ENCODE measurements around the gene PPP2R5E.

DNA sequence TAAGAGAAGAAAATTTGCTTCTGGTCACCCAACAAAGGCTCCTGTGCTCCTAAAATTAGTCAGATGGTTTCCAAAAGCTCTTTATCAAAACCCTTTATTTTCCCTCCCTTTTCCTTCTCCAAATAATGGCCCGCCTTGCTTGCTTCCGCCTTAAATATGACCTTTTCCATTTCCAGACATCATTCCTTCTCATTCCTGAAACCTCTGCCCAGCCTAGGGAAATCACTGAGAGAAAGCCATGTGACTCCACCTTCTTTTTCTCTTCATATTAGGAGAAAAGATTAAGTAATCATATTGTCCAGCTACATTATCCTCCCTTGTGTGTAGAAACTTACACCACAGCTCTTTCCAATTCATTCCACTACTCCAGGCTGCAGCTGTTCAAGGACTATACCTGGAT, 148.7 kb downstream of the PPP2R5E start:
- TF ChIP-seq POLR2A (IDR thresholded peaks at IDR 0.05; ENCODE audit: low read depth, low read length) = no peak
- TF ChIP-seq, protein P1, sequence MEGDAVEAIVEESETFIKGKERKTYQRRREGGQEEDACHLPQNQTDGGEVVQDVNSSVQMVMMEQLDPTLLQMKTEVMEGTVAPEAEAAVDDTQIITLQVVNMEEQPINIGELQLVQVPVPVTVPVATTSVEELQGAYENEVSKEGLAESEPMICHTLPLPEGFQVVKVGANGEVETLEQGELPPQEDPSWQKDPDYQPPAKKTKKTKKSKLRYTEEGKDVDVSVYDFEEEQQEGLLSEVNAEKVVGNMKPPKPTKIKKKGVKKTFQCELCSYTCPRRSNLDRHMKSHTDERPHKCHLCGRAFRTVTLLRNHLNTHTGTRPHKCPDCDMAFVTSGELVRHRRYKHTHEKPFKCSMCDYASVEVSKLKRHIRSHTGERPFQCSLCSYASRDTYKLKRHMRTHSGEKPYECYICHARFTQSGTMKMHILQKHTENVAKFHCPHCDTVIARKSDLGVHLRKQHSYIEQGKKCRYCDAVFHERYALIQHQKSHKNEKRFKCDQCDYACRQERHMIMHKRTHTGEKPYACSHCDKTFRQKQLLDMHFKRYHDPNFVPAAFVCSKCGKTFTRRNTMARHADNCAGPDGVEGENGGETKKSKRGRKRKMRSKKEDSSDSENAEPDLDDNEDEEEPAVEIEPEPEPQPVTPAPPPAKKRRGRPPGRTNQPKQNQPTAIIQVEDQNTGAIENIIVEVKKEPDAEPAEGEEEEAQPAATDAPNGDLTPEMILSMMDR (IDR thresholded peaks at IDR 0.05; ENCODE audit: extremely low read depth in 1 of 2, insufficient read depth in 1 of 2, low read depth in 1 of 2, low read length in 2 of 2) = no peak
- TF ChIP-seq EZH2 (IDR thresholded peaks at IDR 0.05; ENCODE audit: borderline replicate concordance, low read depth, low read length, severe bottlenecking) = no peak
- no peak for TF ChIP-seq GATA2 (IDR thresholded peaks at IDR 0.05; ENCODE audit: insufficient read depth, insufficient read length, low read depth, low read length)
- TF ChIP-seq POLR2AphosphoS5 (IDR thresholded peaks at IDR 0.05; ENCODE audit: insufficient read depth, low read depth, low read length) = no peak
- TF ChIP-seq JUN (IDR thresholded peaks at IDR 0.05; ENCODE audit: borderline replicate concordance, insufficient read depth, insufficient read length, low read depth) = no peak
- TF ChIP-seq, protein P2, sequence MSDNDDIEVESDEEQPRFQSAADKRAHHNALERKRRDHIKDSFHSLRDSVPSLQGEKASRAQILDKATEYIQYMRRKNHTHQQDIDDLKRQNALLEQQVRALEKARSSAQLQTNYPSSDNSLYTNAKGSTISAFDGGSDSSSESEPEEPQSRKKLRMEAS (IDR thresholded peaks at IDR 0.05; ENCODE audit: insufficient read depth, insufficient read length) = no peak

Data from endothelial cell of umbilical vein (primary cell).